ENCODE results near the gene PSORS1C1.
A peak's percentile ranks its signal among the peaks of the same experiment; 100 is the strongest.
"Not testable (repeated sequence)": the region's sequence is repeated elsewhere in the genome, so short reads cannot be mapped to it uniquely, and the experiment has no call there.

The PSORS1C1 gene, protein sequence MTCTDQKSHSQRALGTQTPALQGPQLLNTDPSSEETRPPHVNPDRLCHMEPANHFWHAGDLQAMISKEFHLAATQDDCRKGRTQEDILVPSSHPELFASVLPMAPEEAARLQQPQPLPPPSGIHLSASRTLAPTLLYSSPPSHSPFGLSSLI

DNA sequence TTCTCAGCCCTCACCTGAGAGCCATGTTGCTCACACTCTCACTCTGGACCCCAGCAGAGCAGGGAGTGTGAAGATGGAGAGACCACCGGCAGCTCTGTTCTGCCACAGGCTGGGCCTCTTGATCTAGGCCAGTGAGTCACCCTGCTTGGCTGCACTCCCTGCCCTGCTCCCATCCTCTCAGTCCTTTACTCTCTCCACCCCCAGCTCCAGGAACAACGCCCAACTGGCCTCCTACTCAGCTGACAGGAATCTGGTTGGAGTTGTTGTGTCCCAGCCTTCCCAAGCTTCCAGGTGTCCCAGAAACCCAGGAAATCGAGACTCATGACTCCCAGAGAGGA is at the start of gene PSORS1C1:
Gene PSORS1C1, plus strand, starts transcription at position 260 of the 338 bp plus-strand sequence. CDS start 14,833 bp downstream, outside the sequence.
- DNase-seq = no peak

DNA sequence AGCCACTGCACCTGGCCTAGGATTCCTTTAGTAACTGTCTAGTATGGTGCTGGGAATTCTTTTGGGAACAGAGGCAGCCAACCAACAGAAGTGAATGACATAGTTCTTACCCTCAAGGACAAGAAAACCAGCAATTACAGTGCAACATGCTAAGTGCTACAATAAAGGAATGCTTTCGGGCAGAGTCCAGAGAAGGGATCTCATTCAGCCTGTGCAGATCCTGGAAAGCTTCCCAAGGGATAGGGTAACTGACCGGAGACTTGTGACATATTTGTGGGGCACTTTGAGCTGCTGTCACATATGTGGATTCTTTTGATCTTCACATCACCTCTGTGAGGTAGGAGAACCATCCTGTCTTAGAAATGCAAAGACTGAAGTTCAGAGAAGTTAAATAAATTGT is 49.0 kb upstream of the PSORS1C1 start:
- no peak for DNase-seq

DNA sequence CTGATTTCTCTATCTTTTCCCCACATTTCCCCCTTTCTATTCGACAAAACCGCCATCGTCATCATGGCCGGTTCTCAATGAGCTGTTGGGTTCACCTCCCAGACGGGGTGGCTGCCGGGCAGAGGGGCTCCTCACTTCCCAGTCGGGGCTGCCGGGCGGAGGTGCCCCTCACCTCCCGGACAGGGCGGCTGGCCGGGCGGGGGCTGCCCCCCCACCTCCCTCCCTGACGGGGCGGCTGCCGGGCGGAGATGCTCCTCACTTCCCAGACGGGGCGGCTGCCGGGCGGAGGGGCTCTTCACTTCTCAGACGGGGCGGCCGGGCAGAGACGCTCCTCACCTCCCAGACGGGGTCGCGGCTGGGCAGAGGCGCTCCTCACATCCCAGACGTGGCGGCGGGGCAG is 47.6 kb upstream of the PSORS1C1 start:
- not testable (repeated sequence) for DNase-seq

DNA sequence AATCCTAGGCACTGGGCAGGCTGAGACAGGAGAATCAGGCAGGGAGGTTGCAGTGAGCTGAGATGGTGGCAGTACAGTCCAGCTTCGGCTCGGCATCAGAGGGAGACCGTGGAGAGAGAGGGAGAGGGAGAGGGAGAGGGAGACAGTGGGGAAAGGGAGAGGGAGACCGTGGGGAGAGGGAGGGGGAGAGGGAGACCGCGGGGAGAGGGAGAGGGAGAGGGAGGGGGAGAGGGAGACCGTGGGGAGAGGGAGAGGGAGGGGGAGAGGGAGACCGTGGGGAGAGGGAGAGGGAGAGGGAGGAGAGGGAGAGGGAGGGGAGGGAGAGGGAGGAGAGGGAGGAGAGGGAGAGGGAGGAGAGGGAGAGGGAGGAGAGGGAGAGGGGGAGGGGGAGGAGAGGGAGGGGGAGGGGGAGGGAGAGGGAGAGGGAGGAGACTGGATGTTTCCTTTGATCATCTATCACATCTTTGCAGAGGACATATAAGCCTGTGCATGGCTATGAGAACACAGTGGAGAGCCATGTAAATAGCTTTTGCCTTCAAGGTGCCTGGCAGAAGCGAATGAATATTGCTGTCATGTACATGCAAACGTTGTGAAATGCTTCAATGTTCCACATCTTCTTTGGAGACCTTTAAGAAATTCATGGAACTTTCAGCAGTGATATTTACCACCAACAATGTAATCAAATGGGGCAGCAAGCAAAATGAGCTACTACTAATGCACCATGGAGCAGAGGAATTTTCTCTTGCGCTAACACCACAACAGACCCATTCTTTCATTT is 46.5 kb upstream of the PSORS1C1 start:
- not testable (repeated sequence) for DNase-seq

DNA sequence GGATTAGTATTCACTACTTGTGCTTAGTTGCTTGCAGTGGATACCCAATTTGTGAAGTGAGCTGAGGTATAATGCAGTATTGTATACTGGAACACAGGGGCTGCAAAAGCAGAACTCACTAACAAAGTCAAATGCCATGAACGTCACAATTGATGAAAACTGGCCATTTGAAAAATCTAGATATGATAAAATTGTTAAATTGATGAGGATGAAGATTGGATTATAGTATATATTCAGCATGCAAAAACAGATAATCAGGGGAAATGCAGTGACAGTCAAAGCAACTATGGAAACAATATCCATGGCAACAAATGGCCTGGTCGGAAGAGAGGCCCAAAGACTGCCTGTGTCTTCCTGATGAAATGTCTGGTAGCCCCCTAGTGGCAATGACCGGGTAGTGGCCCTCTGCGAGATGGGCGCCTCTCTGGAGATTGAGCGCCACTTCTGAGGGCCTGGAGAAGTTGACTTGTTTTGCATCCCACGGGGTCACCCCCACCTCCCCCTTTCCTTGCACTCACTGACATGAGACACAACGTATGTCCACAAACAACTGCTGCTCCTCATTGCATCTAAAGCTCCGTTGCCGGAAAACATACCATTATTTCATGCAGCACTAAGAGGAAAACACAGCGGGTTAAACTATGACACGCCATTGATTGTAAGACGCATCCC is 45.8 kb upstream of the PSORS1C1 start:
- peak; percentile 84 for DNase-seq

DNA sequence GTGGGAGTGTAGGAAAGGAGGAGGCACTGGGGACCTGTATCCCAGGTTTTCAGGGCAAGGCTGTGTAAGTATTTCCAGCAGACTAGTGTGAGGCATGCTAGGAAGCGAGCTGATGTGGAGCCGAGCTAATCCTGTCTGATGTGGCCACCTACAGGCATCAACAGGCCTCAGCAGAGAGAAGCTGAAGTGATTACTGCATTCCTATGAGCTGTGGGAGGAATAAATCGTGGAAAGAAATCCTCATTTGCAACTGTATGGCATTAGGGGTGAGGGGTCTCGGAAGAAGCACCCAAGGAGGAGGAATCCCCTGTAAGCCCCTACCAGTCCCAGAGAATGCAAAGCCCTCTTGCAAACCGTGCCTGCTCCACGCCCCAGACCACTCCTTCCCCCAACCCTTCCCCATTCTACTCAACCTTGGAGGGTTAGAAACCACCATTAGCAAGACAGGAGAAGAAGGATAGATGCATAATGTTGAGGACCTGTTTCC is 43.8 kb upstream of the PSORS1C1 start:
- DNase-seq = peak; percentile 43

DNA sequence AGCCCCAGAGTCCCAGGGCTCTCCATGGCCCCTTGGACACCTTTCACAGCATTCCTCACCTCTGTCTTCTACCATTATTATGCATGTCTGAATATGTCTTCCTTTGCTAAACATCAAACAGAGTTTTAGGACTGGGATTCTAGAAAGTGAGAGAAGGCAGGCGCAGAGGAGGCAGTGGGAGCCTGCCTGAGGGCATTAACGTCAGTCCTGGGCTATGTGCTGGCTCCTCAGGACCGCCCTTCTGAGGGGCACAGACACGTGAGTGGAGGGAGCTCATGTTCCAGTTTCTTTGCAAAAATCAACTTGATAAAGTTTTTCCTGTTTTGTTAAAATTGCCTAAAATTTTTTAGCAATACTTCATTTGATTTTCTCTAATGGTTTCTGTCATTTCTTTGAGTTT is 40.2 kb upstream of the PSORS1C1 start:
- DNase-seq = no peak

DNA sequence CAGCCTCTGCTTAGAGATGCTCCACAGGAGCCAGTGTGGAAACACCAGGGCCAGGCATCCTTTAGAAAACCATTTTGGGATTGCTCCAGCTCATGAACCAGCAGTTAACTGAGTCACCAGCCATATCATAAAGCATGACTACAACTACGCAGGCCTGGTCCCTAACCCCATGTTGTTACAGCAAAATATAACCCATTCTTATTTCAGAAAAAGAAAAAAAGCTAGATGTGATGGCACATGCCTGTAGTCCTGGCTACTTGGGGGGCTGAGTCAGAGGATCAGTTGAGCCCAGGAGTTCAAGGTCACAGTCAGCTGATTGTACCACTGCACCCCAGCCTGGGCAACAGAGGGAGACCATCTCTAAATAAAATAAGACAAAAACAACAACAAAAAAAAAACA is 39.1 kb upstream of the PSORS1C1 start:
- DNase-seq = no peak

DNA sequence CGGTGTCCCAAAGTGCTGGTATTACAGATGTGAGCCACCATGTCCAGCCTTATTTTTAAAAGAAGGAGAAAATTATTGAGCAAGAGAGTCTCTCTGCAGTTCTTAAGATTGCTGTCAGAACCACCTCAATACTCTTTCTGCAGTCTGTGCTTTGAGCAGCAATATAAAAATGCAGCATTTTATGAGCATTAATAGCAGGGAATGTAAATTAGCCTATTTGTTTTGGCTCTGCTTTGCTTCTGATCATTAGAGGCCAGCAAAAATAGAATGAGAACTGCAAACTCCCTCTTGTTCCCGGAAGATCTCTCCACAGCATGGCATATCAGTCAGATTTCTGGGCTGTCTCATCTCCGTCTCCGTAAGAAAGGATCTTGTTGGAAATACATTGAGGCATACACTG is 38.0 kb upstream of the PSORS1C1 start:
- no peak for DNase-seq

DNA sequence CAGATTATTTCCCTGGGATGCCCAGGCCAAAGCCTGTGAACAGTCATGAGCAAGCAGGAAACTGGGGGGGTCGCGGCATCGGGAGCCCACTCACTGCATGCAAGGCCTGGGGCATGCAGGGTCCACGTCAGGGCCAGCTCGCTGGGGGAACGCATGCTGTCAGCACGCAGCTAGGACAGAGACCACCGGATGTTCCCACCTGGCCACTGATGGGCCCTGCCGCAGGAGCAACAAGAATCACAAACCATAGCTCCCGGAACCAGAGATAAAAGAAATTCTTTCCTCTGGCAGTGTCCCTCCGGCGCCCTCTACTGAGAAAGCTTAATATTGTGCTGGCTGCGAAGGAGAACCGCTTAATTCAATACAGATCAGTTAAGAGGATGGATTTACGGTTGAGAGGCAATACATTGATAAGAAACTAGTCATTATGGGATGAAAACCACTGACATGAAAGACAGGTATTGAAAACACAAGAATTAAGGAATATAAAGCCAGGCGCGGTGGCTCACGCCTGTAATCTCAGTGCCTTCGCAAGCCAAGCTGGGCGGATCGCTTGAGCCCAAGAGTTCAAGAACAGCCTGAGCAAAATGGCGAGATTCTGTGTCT is 34.8 kb upstream of the PSORS1C1 start:
- peak; percentile 80 for DNase-seq

DNA sequence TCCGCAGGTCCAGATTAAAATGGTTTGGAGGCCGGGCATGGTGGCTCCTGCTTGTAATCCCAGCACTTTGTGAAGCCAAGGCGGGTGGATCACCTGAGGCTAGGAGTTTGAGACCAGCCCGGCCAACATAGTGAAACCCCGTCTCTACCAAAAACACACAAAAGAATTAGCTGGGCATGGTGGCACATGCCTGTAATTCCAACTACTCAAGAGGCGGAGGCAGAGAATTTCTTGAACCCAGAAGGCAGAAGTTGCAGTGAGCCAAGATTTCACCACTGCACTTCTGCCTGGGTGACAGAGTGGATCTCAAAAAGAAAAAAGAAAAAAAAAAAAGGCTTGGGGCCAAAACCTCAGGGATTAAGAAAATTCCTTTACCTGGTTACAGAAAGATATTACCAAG is 32.7 kb upstream of the PSORS1C1 start:
- no peak for DNase-seq

DNA sequence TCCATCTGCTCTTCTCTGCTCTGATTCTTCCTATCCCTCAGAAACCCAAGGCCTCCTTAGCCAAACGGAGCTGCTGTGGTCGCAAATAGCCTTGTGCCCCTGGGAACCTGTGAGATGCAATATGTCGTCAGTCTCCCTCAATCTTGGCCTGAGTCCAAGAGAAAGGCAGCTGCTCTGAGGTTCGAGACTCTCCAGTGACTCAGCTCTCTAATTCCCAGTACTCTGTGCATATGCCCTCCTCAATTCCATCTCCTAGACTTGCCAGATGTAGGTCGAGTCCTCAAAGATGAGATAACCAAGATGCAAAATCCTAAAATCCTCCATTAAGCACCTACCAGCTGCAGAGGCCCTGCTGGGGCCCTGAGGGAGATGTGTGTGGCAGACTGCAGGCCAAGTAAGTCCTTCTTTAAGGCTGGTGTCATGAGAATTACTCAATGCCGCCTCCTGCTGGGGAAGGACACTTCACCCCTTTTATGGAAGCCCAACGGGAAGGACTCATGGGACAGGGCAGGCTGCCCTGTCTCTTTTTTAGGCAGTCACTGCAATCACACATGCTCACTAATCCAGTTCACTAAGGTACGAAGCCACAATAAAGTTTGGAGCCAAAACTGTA is 30.8 kb upstream of the PSORS1C1 start:
- peak; percentile 64 for DNase-seq

DNA sequence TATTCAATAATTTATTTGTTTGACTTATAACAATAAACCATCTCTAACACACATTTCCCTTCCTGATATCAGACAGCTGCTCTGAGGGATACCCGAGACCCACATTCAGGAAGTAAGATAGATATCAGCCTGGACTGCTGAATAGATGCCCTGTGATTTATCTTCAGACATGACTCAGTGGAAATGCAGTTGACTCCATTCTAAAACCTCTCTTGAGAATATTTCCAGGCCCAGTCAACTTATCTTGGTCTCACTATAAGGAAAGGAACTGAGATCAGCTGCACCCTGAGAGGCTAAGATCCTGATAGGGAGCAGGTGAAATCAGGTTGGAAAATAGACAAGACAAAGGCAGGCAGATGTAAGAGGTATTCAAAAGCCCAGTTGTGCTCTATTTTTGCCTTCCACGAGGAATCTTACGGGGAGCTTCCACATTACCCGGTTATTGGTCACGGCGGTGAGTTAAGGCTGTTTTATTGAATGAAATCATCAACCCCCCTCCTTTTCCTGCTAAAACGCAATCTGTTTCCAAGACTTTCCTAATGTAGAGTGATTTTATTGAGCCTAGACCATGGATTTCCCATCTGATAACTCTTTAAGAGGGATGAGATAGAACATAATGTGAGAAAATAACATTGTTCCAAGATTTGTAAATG is 27.7 kb upstream of the PSORS1C1 start:
- DNase-seq = no peak

DNA sequence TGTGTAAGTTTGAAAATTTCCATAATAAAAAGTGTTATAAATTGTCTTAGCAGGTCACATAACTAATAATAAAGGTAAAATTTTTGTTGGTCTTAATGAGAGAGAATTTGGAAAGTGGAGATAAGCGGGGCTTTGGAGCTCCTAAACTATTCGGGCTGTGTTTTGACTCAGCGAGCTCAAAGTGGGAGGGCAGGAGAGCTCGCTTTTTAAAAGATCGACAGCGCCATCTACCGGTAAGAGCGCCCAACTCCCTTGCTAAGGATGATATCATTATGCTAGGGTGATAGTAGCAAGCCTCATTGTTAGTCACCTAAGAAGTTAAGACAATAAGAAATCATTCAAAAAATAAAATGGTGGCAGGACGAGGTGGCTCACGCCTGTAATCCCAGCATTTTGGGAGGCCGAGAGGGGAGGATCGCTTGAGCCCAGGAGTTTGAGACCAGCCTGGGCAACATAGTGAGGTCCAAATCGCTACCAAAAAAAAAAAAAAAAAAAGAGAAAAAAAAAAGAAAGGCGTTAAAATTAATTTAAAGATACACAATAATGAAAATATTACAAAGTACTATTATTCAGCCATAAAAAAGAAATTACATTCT is 27.0 kb upstream of the PSORS1C1 start:
- DNase-seq = peak; percentile 94

DNA sequence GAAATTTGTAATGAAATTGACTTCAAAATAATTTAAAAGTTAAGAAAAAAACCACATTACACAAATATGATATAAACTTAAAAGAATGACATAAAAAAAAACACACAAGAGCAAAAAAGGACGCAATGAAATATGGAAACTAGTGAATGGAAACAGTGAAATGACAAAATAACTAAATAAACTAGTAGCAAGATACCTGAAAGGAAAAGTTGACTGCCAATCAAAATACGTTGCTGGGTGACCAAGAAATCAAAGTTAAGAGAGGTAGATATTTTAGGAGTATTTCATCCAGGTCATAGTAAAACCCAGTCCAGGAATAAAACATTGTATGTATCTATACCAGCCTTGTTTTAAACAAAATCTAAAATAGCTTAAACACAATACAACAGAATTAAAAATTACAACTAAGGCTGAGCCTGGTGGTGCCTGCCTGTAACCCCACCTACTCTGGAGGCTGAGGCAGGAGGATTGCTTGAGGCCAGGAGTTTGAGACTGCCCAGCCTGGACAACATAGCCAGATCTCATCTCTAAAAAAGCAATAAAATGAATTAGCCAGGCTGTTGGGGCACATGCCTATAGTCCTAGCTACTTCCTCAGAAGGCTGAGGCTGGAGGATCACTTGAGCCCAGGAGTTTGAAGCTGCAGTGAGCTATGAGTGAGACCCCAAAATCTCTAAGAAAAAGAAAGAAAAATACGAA is 24.2 kb upstream of the PSORS1C1 start:
- DNase-seq = no peak

DNA sequence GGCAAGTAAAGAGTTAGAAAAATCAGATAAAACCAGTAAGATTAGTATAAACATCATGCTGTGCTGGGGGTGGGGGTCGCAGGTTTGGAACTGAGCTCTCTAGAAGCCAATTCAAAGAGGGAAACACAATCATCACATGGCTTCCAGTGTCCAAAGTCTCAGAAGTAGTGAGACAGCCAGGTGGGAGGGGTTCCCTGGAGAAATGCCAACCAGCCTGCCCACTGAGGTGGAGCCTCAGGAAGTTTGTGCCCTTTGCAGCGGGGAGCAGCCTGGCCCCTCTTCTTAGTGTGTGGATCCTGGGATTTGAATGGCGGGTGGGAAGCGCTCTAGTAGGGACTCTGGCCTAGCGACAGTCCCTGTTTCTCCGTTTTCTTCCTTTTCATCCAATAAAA is 23.6 kb upstream of the PSORS1C1 start:
- no peak for DNase-seq

DNA sequence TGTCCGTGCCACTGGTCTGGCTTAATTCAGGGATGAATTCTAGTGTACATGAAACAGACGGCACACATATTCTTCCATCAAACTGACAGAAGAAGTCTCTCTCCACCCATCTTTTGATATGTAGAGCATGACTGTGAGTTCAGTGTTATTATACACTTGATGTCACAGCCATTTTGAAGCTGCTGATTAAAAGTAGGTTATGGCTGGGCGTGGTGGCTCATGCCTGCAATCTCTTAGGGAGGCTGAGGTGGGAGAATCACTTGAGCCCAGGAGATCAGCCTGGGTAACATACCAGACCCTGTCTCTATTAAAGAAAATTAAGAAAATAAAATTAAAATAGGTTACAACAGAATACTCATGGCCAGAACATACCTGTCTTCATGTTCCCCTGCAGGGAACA is 22.9 kb upstream of the PSORS1C1 start:
- DNase-seq = no peak

DNA sequence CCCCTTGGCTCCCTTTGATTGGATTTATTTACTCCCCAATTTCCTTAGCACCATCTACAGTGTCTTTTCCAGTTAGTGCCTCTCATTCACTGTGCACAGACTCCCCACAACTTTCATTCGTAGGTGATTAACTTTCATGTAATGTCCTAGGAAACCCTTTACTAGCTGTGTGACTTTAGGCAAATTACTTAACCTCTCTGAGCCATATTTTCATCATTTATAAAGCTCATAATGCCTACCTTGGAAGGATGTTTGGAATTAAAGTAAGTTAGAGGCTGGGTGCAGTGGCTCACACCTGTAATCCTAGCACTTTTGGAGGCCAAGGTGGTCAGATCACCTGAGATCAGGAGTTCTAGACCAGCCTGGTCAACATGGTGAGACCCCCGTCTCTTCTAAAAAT is 22.4 kb upstream of the PSORS1C1 start:
- no peak for DNase-seq

DNA sequence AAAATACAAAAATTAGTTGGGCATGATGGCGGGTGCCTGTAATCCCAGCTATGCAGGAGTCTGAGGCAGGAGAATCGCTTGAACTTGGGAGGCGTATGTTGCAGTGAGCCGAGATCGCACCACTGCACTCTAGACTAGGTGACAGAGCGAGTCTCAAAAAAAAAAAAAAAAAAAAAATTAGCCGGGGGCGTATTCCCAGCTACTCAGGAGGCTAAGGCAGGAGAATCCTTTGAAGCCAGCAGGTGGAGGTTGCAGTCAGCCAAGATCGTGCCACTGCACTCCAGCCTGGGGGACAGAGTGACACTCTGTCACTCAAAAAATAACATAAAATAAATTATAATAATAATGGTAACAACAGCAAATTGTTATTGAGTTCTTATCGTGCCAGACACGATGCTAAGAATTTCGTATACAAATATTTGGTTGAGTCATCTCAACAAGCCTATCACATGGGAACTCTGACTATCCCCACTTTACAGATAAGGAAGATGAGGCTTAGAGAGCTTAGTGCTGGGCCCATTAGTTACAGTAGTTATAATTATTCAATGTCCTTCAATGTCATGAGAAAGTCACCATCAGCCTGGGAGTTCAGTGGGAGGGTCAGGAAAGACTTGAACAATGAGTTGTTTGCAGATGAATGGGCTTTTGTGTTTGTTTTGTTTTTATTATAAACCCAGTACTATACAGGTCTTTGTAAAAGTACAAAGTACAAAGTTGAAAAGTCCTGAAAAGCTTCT is 21.7 kb upstream of the PSORS1C1 start:
- DNase-seq = no peak

DNA sequence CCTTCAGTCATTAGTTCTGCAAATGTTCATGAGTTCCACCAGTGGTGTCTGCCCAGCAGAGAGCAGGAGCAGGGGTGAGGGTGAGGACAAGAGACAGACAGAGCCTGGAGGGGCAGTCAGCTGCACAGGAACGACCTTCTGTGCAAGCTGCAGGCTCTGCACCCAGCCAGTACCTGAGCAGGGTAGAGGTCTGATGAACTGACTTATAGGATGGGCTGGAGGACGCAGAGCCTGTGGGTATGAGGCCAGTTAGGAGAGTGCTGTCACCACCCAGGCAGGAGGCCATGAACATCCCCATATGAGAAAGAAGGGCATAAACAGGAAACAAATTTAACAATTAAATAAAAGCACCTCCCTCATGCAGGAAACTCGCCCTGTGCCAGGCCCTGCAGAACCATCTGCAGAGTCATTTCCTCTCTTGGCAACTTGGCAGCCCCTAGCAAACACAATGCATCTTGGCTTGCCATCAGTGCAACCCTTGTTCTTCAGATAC is 20.2 kb upstream of the PSORS1C1 start:
- DNase-seq = peak; percentile 92

DNA sequence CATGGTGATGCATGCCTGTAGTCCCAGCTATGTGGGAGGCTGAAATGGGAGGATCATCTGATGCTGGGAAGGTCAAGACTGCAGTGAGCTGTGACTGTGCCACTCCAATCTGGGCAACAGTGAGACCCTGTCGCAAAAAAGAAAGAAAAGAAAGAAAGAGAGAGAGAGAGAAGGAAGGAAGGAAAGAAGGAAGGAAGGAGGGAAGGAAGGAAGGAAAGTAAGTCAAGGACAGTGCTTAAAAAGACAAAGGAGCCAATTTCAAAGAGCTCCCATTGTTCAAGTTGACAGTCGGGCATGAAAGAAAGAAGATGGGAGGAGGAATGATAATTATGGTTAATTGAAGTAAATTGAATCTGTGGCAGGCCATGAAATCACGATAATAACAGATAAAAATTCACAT is 18.4 kb upstream of the PSORS1C1 start:
- no peak for DNase-seq
